RWPE1 (cell line): Measurements from ENCODE around the gene ESRRB.

Experiments used
- CTCF ChIA-PET: fragments of 350-600 bp; sonication (Branson Sonifier 250); formaldehyde crosslinking; extraction: SDS; loops from one replicate; lab custom pipeline; 2021; lab: Yijun Ruan, JAX
- POLR2A ChIA-PET: fragments of 400-600 bp; formaldehyde crosslinking; extraction: SDS; loops from one replicate; lab custom pipeline; 2020; ENCODE audit warnings: antibody characterized with exemption; ENCODE audit not compliant: low non-redundant PET; lab: Yijun Ruan, JAX
- DNase-seq: peaks from one replicate; pipeline ENCODE4 v3.0.0; 2012; ENCODE audit warnings: low spot score
- H3K27ac ChIP-seq: fragments of 450-650 bp; 2 replicates; pipeline ENCODE4 v1.5.1; 2017
- TF ChIP-seq, protein P1 (sequence below): fragments of 450-650 bp; conservative IDR thresholded peaks from 2 replicates; pipeline ENCODE4 v1.5.1; 2017; ENCODE audit warnings: low read depth, mild to moderate bottlenecking

Gene ESRRB

DNA sequence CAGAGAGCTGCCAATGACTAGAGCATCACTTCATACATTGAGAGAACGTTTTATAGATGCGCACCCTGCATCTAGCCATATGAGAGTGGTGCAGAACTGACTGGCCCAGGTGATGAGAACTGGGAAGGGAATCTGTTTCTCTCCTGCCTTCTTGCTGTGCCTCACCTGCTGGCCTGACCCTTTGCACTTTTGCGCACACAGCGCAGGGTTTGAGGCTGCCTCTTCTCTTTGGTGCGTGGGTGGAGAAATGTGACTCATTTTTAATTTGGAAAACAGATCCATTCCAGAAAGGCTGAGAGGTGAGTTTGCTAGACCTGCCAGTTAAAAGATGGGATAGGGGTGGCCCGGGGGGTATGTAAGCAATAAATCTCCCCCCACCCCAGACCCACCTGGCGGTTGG, 453 bp upstream of the ESRRB start:
- ChIA-PET POLR2A (no interaction called here), CTCF (interaction anchor here (0.7 kb wide), 1 partner anchor 30 kb away, joined by 3 read pairs; no protein-coding TSS in a partner anchor)
- DNase-seq = peak; percentile 42
- H3K27ac ChIP-seq = no peak overlapping the region
- TF ChIP-seq, protein P1, sequence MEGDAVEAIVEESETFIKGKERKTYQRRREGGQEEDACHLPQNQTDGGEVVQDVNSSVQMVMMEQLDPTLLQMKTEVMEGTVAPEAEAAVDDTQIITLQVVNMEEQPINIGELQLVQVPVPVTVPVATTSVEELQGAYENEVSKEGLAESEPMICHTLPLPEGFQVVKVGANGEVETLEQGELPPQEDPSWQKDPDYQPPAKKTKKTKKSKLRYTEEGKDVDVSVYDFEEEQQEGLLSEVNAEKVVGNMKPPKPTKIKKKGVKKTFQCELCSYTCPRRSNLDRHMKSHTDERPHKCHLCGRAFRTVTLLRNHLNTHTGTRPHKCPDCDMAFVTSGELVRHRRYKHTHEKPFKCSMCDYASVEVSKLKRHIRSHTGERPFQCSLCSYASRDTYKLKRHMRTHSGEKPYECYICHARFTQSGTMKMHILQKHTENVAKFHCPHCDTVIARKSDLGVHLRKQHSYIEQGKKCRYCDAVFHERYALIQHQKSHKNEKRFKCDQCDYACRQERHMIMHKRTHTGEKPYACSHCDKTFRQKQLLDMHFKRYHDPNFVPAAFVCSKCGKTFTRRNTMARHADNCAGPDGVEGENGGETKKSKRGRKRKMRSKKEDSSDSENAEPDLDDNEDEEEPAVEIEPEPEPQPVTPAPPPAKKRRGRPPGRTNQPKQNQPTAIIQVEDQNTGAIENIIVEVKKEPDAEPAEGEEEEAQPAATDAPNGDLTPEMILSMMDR = no peak

DNA sequence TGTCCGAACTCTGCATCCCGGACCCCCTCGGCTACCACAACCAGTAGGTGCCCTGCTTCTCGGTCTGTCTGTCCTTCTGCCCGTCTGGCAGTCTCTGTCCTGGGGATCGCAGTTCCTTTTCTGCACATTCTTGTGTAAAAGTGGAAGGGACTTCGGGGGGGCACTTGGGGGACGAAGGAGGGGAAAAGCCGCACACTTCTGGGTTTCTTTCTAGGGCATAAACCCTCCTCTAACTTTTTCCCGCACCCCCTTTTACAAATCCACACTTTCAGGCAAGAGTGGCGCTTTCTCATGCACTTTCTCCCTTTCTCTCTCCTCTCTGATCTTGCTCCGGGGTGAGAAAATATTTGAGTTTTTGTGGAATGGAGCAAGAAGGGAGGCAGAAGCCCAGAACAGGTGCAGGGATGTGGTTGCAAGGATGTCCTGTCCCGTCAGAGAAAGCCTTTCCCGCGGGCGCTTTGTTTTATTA, 506 bp downstream of the ESRRB start:
- TF ChIP-seq, protein P1 = no peak
- DNase-seq = no peak
- ChIA-PET CTCF (no interaction called here), POLR2A (no interaction called here)
- no peak overlapping the region for H3K27ac ChIP-seq

- TF ChIP-seq, protein P1 = no peak
- no peak overlapping the region for H3K27ac ChIP-seq
- POLR2A ChIA-PET = no interaction called here
- no peak for DNase-seq
- CTCF ChIA-PET = interaction anchor here (0.7 kb wide), 1 partner anchor 24 kb away, joined by 3 read pairs; no protein-coding TSS in a partner anchor
These were observed 1.2 kb downstream of the ESRRB start for GRCh38 chr14:76376878-76377734.

DNA sequence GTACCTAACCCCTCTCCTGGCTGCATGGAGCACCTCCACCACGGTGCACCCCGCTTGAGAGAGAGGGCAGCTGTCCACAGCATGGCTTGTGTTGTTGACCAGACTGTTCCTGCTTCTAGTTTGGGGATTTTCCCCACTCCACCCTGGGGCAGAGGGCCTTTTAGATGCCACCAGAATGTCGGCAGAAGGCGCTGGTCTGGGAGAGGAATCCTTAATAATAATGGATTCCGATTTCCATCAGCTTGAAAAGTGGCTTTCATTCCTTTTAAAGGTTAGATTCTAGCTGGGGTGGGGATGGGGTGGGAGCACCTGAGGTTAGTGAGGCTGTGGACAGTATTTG, 1.8 kb downstream of the ESRRB start:
- TF ChIP-seq, protein P1 = no peak
- CTCF ChIA-PET = interaction anchor here (0.7 kb wide), 1 partner anchor 24 kb away, joined by 3 read pairs; no protein-coding TSS in a partner anchor
- no peak overlapping the region for H3K27ac ChIP-seq
- DNase-seq = no peak
- POLR2A ChIA-PET = no interaction called here

- no peak for DNase-seq
- H3K27ac ChIP-seq = no peak overlapping the region
- POLR2A ChIA-PET = no interaction called here
- TF ChIP-seq, protein P1 = no peak
- CTCF ChIA-PET = no interaction called here
These were observed 5.1 kb downstream of the ESRRB start for GRCh38 chr14:76380991-76381390.

DNA sequence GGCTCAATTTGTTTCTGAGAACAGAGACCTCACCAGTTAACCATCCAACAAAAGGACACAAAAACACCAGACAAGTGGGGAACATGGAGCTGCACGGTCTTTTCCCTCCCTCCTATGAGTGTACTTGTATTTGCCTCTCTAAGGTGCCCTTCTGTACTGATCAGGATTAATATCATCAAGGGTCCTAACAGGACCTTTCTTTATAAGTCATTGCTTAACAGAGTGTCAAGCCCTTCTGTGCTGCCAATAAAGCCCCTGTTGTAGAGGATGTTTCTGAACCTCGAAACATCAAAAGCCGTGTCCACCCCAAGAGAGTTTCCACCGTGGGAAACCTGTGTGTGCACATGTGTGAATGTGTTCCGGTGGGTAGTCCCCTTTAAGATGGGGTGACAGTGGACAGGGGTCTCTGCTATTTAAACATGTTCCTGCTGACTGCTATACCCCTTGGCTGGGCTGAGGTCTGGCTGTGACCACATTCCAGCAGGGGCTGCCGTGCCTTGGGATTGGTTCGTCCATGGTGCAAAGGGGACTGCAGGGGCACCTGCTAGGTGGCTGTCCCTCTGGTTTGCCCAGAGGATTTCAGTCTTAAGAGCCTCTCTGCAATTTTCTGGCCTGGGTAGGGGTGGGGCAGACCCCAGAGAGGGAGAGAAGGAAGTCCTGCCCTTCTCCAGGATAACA, 6.0 kb downstream of the ESRRB start:
- CTCF ChIA-PET = no interaction called here
- TF ChIP-seq, protein P1 = no peak

More for the DNA sequence above, 6.0 kb downstream of the ESRRB start:
- POLR2A ChIA-PET = no interaction called here
- no peak overlapping the region for H3K27ac ChIP-seq
- DNase-seq = no peak
